HuH-7 (cell line): Measurements from ENCODE around the gene PCMTD2.
"Not testable (repeated sequence)": the region's sequence is repeated elsewhere in the genome, so short reads cannot be mapped to it uniquely, and the experiment has no call there.

ENCODE experiments used
- DNase-seq: peaks from one replicate; pipeline ENCODE4 v3.0.0; 2011; ENCODE audit warnings: low spot score

Gene PCMTD2

GRCh38 chr20:64286447-64287263, 31.1 kb downstream of the PCMTD2 start:
- not testable (repeated sequence) for DNase-seq

GRCh38 chr20:64287264-64287590, 31.7 kb downstream of the PCMTD2 start:
- DNase-seq, result not testable (repeated sequence)

DNA sequence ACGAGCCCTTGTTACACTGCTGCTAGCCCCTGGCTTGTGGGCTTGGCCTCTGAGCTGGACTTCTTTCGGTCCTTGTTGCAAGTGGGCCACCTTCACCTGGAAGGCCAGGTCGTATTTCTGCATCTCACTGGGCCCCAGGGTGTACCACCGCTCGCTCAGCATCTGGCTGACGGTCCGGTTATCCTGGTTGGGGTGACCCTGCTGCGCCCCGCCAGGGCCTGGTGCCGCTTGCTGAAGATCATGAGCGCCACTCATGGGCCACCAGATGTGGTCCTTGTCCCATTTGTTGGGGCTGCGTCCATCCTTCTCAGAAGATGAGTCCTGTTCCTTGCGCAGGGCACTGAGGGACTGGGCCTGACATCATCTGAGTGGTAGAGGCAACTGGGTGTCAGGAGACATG, 36.6 kb downstream of the PCMTD2 start:
- DNase-seq, result not testable (repeated sequence)

- DNase-seq, result not testable (repeated sequence)
These were observed 47.5 kb downstream of the PCMTD2 start for GRCh38 chr20:64303086-64303485.

DNA sequence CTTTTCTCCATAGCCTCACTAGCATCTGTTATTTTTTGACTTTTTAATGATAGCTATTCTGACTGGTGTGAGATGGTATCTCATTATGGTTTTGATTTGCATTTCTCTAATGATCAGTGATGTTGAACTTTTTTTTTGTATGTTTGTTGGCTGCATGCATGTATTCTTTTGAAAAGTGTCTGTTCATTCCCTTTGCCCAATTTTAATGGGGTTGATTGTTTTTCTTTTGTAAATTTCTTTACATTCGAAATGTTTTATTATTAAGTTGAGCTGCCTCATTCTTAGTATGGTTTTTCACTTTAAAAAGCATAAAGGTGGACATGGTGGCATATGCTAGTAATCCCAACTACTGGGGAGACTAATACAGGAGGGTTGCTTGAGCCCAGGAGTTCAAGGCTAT, 58.2 kb downstream of the PCMTD2 start:
- DNase-seq, result not testable (repeated sequence)

DNA sequence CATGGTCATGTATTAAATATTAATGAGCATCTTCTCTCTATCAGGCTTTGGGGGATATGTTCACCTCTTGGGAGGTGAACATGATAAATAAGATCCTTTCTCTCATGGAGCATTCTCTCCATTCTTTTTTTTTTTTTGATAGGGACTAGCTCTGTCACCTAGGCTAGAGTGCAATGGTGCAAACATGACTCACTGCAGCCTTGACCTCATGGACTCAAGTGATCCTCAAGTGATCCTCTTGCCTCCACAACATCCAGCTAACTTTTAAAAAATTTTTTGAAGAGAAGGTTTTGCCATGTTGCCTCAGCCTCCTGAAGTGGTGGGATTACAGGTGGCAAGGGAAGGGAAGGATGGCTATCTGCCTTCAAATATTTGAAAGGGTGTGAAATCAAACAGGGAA, 59.8 kb downstream of the PCMTD2 start:
- not testable (repeated sequence) for DNase-seq

- not testable (repeated sequence) for DNase-seq
These were observed 60.3 kb downstream of the PCMTD2 start for GRCh38 chr20:64315884-64316283.

DNA sequence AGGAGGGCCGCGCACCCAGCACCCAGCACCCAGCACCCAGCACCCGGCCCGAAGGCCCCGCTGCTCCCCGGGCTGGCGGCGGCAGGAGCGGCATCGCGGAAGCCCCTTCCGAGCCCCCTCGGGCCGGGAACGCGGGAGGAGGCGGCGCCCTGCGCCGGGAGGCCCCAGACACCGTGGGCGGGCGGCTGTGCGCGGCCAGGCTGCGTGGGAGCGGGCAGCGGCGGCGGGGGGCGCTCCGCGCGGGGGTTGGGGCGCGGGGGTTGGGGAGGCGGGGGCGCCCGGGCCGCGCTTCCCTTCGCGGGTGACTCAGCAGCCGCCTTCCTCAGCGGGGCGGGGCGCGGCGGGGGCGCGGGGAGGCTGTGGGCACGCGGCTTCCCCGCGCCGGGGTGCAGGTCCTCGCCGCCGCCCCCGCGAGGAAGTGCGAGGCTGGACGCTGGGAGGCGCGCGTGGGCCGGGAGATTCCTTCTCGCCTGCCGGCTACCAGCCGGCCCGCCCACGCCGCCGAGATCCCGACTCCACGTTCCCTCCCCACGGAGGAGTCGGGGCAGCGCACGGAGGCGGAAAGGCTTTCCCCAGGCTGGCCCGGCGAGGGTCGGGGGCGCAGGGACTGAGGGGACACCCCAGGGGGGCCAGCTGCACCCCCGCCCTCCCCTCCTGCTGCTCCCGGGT, 61.0 kb downstream of the PCMTD2 start:
- not testable (repeated sequence) for DNase-seq

GRCh38 chr20:64317331-64317730, 61.8 kb downstream of the PCMTD2 start:
- DNase-seq, result not testable (repeated sequence)

GRCh38 chr20:64318056-64318455, 62.5 kb downstream of the PCMTD2 start:
- not testable (repeated sequence) for DNase-seq

DNA sequence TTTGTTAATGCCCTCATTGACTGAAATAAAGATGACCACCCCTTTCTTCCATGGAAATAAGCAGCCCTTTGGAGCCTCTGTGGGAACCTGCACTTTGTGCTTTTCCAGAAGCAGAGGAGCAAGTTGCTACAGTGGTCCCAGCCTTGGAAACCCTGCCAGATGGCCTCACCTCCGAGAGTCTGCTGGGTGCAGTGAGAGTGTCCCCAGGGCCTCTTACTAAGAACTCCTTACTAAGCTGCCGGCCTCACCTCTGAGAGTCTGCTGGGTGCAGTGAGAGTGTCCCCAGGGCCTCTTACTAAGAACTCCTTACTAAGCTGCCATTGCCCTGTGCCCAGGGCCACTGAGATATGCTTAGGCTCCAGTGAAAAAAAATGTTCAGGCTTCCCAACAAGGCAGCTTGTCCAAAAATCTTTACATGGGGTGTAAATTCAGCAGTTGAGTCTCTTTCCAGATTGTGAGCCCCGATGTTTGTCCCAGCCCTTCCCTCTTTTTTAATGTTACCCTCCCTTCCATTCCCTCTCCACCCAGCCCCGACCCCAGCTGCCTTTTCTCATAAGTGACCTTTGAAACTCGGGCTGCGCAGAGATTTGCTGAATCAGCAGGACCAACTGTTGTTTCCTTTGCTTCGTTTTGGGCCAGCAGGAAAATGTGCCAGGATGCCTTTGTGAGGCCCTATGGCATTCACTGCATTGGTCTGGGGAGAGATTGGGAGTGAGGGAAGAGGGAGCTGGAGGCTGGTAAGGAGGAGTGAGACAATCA, 66.7 kb downstream of the PCMTD2 start:
- not testable (repeated sequence) for DNase-seq
